Omental fat pad (tissue), 4 donors: ENCODE results near the gene ANKS1B. TPM values are rescaled to one million over a fixed set of nuclear protein-coding genes. Genes with fewer than 3 reads are reported as not detected.

Experiments
- ATAC-seq: fragments of 150-250 bp; one replicate; pipeline ENCODE4 v1.9.1; 2016; ENCODE audit warnings: mild to moderate bottlenecking, moderate library complexity; ENCODE audit not compliant: low FRiP score
- DNase-seq: peaks from one replicate; pipeline ENCODE4 v3.0.0-alpha.2; 2019; ENCODE audit warnings: low spot score
- total RNA-seq, 4 donors: library from RNA; depleted of rRNA; stranded (reverse); fragments of >200 nt; gene quantifications; one replicate each; pipeline ENCODE4 v1.1.0, GENCODE V29; 2016
- TF ChIP-seq, protein P1 (sequence below), 3 donors: fragments of 450-650 bp; IDR thresholded peaks; one replicate each; pipeline ENCODE4 v1.5.1; 2016 to 2017; ENCODE audit warnings: antibody characterized with exemption in 3 of 3, mild to moderate bottlenecking in 3 of 3, moderate library complexity in 2 of 3

Gene ANKS1B
- total RNA-seq, 4 donors from 2014 or later, result 5.5 to 26.4 (median 7.6) TPM

DNA sequence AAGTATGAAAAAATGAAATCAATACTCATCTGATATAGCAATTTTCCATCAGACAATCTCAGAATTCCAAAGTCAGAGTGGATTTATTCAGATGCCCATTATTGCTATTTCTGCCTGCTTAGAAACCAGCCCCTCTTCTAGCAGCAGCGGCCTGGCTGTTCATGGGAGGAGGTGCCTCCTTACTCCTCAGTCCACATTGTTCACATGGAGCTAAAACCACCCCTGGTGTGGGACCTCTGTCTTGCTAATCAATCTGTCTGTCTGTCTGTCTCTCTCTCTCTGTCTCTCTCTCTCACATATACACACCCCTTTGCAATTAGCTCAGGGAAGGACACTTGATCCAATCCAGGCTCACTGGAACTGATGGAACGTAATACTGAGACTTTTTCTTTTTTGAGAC is 1163.5 kb downstream of the ANKS1B start:
- ATAC-seq (no peak), DNase-seq (no peak)
- TF ChIP-seq, protein P1, sequence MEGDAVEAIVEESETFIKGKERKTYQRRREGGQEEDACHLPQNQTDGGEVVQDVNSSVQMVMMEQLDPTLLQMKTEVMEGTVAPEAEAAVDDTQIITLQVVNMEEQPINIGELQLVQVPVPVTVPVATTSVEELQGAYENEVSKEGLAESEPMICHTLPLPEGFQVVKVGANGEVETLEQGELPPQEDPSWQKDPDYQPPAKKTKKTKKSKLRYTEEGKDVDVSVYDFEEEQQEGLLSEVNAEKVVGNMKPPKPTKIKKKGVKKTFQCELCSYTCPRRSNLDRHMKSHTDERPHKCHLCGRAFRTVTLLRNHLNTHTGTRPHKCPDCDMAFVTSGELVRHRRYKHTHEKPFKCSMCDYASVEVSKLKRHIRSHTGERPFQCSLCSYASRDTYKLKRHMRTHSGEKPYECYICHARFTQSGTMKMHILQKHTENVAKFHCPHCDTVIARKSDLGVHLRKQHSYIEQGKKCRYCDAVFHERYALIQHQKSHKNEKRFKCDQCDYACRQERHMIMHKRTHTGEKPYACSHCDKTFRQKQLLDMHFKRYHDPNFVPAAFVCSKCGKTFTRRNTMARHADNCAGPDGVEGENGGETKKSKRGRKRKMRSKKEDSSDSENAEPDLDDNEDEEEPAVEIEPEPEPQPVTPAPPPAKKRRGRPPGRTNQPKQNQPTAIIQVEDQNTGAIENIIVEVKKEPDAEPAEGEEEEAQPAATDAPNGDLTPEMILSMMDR (IDR thresholded peaks at IDR 0.05), result no peak

DNA sequence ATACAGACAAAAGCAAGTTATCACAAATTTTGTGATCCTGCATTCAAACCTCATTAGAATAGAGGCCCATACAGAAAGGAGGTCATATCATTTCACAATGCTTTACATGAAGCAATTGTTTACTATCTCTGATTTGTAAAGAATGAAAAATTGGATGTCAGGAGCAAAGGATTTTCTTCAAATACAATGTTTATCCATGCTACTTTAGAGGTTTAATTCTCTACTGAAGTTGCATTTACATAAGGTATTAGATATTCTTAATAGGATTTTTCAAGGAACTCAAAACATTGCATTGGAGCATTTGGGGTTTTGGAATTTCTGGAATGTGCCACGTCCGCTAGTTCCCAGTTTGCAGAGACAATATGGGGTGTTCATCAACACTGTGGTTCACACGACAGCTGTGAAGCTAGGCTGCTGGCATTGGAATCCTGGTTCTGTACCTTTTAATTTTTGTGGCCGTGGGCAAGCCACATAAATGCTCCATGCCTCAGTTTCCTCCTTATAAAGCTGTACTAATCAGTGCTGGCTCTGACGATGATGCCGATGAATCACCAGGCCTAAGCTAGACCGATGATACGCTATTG is 1164.8 kb downstream of the ANKS1B start:
- no peak for DNase-seq
- TF ChIP-seq, protein P1 (IDR thresholded peaks at IDR 0.05), result no peak
- no peak for ATAC-seq

- TF ChIP-seq, protein P1 (IDR thresholded peaks at IDR 0.05), result no peak
- no peak for DNase-seq
- ATAC-seq, result no peak
Observed at GRCh38 chr12:98819071-98819470, 1165.7 kb downstream of the ANKS1B start.

- no peak for DNase-seq
- TF ChIP-seq, protein P1 (IDR thresholded peaks at IDR 0.05), result no peak
- no peak for ATAC-seq
Observed at GRCh38 chr12:98818239-98818638, 1166.5 kb downstream of the ANKS1B start.

- DNase-seq (no peak), ATAC-seq (no peak)
Observed at GRCh38 chr12:98817742-98818141, 1167.0 kb downstream of the ANKS1B start.

DNA sequence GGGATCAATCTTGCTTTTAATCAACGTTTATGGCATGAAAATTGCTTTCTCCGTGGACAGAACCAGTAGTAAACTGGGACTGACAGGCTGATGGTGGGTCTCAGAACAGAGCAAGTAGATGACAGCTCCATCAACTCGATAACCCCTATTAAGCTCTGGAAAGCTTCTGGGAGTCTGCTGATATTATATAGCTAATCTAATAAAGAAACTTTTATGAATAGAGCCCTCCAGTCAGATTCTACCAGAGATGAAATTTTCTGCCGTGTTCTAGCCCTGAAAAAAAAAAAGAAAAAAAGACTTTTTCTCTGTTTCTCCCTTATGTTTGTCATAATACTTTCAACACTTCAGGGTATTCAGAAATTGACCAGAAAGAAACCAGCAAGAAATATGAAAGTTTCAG is 1168.0 kb downstream of the ANKS1B start:
- TF ChIP-seq, protein P1 (IDR thresholded peaks at IDR 0.05), result no peak
- ATAC-seq, result no peak
- DNase-seq, result no peak

More at GRCh38 chr12:98817742-98818141, 1167.0 kb downstream of the ANKS1B start:
- TF ChIP-seq, protein P1 (IDR thresholded peaks at IDR 0.05), result no peak

- DNase-seq (no peak), ATAC-seq (no peak)
- TF ChIP-seq, protein P1 (IDR thresholded peaks at IDR 0.05), result no peak
Observed at GRCh38 chr12:98814254-98814653, 1170.5 kb downstream of the ANKS1B start.
